ENCODE data around the gene TPCN2.

- TF ChIP-seq CTCF (IDR thresholded peaks at IDR 0.05; ENCODE audit: borderline replicate concordance, extremely low read depth, low read length, poor library complexity, severe bottlenecking) (no peak), EZH2 (IDR thresholded peaks at IDR 0.05; ENCODE audit: borderline replicate concordance, low read depth, low read length, severe bottlenecking) (no peak)
These were observed 37.6 kb upstream of the TPCN2 start for GRCh38 chr11:69010964-69011623.

Measured in DND-41 (cell line).